ENCODE data around the gene SLC25A21.

DNA sequence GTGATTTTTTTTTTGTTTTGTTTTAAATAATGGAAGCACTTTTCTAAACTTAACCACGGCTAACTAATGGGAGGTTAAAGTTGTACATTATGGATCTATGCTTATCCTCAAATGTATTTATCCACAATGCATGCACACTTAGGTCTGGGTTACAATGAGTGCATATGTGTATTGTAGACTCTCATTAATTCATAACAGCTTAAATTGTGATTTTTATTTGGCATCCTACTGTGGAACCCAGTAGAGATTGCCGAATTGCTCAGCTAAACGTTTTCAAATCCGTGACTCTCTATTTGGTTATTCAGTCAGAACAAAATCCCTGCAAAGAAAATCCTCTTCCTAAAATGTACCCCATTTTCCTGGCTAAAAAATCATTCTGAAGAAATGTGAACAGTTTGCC, 244.0 kb downstream of the SLC25A21 start:
- TF ChIP-seq, protein P1, sequence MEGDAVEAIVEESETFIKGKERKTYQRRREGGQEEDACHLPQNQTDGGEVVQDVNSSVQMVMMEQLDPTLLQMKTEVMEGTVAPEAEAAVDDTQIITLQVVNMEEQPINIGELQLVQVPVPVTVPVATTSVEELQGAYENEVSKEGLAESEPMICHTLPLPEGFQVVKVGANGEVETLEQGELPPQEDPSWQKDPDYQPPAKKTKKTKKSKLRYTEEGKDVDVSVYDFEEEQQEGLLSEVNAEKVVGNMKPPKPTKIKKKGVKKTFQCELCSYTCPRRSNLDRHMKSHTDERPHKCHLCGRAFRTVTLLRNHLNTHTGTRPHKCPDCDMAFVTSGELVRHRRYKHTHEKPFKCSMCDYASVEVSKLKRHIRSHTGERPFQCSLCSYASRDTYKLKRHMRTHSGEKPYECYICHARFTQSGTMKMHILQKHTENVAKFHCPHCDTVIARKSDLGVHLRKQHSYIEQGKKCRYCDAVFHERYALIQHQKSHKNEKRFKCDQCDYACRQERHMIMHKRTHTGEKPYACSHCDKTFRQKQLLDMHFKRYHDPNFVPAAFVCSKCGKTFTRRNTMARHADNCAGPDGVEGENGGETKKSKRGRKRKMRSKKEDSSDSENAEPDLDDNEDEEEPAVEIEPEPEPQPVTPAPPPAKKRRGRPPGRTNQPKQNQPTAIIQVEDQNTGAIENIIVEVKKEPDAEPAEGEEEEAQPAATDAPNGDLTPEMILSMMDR (IDR thresholded peaks at IDR 0.05 in 8 of 11, conservative IDR thresholded peaks at IDR 0.05 in 3 of 11), result no peak
- no peak for TF ChIP-seq POLR2A (IDR thresholded peaks at IDR 0.05)
